Measurements from ENCODE around the gene DDX50.
A peak's percentile ranks its signal among the peaks of the same experiment; 100 is the strongest.

The DDX50 gene

GRCh38 chr10:68878496-68878895 lies 22.6 kb upstream of the DDX50 start:
- Histone ChIP-seq H3K4me2 (ENCODE audit: low read length) (no peak overlapping the region), H3K9me3 (ENCODE audit: control insufficient read depth, low read length) (no peaks in the 10 kb centered on the region), H2AFZ (no peak overlapping the region), H3K4me3 (ENCODE audit: low read depth, low read length) (no peak overlapping the region), H3K4me1 (peaks cover 4% of the 10 kb centered on the region), H3K27ac (no peak overlapping the region), H3K79me2 (no peaks in the 10 kb centered on the region), H3K27me3 (ENCODE audit: control insufficient read depth, insufficient read depth, low read length) (no peaks in the 10 kb centered on the region), H3K36me3 (ENCODE audit: control insufficient read depth, insufficient read depth, low read length) (no peaks in the 10 kb centered on the region), H3K9ac (no peak overlapping the region)
- no peak for TF ChIP-seq CTCF (IDR thresholded peaks at IDR 0.05)

GRCh38 chr10:68879628-68880027 lies 21.5 kb upstream of the DDX50 start:
- Histone ChIP-seq H3K9me3 (ENCODE audit: control insufficient read depth, low read length) (no peaks in the 10 kb centered on the region), H3K36me3 (ENCODE audit: control insufficient read depth, insufficient read depth, low read length) (no peaks in the 10 kb centered on the region), H3K27me3 (ENCODE audit: control insufficient read depth, insufficient read depth, low read length) (no peaks in the 10 kb centered on the region), H3K4me1 (peaks cover 4% of the 10 kb centered on the region), H3K79me2 (no peaks in the 10 kb centered on the region), H3K27ac (no peak overlapping the region), H3K4me2 (ENCODE audit: low read length) (no peak overlapping the region), H3K4me3 (ENCODE audit: low read depth, low read length) (no peak overlapping the region), H3K9ac (no peak overlapping the region), H2AFZ (no peak overlapping the region)
- no peak for TF ChIP-seq CTCF (IDR thresholded peaks at IDR 0.05)

GRCh38 chr10:68880181-68880580 lies 20.9 kb upstream of the DDX50 start:
- peaks cover 4% of the 10 kb centered on the region for H3K4me1 ChIP-seq
- H3K9me3 ChIP-seq (ENCODE audit: control insufficient read depth, low read length) = no peaks in the 10 kb centered on the region
- H3K9ac ChIP-seq = no peak overlapping the region
- no peaks in the 10 kb centered on the region for H3K79me2 ChIP-seq
- H2AFZ ChIP-seq = no peak overlapping the region
- no peak overlapping the region for H3K4me3 ChIP-seq (ENCODE audit: low read depth, low read length)
- no peak overlapping the region for H3K4me2 ChIP-seq (ENCODE audit: low read length)
- H3K27ac ChIP-seq = no peak overlapping the region
- no peaks in the 10 kb centered on the region for H3K36me3 ChIP-seq (ENCODE audit: control insufficient read depth, insufficient read depth, low read length)
- TF ChIP-seq CTCF (IDR thresholded peaks at IDR 0.05) = no peak
- no peaks in the 10 kb centered on the region for H3K27me3 ChIP-seq (ENCODE audit: control insufficient read depth, insufficient read depth, low read length)

GRCh38 chr10:68895041-68895440 lies 6.1 kb upstream of the DDX50 start:
- Histone ChIP-seq H3K4me1 (no peaks in the 10 kb centered on the region), H3K4me3 (ENCODE audit: low read depth, low read length) (no peak overlapping the region), H3K27ac (no peak overlapping the region), H3K27me3 (ENCODE audit: control insufficient read depth, insufficient read depth, low read length) (no peaks in the 10 kb centered on the region), H2AFZ (no peak overlapping the region), H3K4me2 (ENCODE audit: low read length) (no peak overlapping the region), H3K36me3 (ENCODE audit: control insufficient read depth, insufficient read depth, low read length) (no peaks in the 10 kb centered on the region), H3K9ac (no peak overlapping the region), H3K9me3 (ENCODE audit: control insufficient read depth, low read length) (no peaks in the 10 kb centered on the region), H3K79me2 (no peaks in the 10 kb centered on the region)
- no peak for TF ChIP-seq CTCF (IDR thresholded peaks at IDR 0.05)

- H3K27me3 ChIP-seq (ENCODE audit: control insufficient read depth, insufficient read depth, low read length) = no peaks in the 10 kb centered on the region
- H3K36me3 ChIP-seq (ENCODE audit: control insufficient read depth, insufficient read depth, low read length) = no peaks in the 10 kb centered on the region
- peak; percentile 36 for TF ChIP-seq CTCF (IDR thresholded peaks at IDR 0.05)
- no peaks in the 10 kb centered on the region for H3K79me2 ChIP-seq
- no peaks in the 10 kb centered on the region for H3K4me1 ChIP-seq
- no peak overlapping the region for H3K9ac ChIP-seq
- H3K27ac ChIP-seq = no peak overlapping the region
- H2AFZ ChIP-seq = no peak overlapping the region
- H3K9me3 ChIP-seq (ENCODE audit: control insufficient read depth, low read length) = no peaks in the 10 kb centered on the region
- no peak overlapping the region for H3K4me2 ChIP-seq (ENCODE audit: low read length)
- no peak overlapping the region for H3K4me3 ChIP-seq (ENCODE audit: low read depth, low read length)
Measured at GRCh38 chr10:68897336-68897741, 3.8 kb upstream of the DDX50 start.

All from parathyroid adenoma (tissue), 2 donors.